Stomach (tissue), 4 donors: ENCODE data around the gene PLA2G15.

Source experiments
- CTCF ChIP-seq, 7 experiments: fragments of 450-650 bp in 4 of 7; fragments of 200-600 bp in 3 of 7; sonication (generic) in 3 of 7; IDR thresholded peaks; one replicate each; pipeline ENCODE4 v1.5.1; 2016 to 2019; ENCODE audit warnings: antibody characterized with exemption in 7 of 7, control low read depth in 2 of 7, mild to moderate bottlenecking in 1 of 7
- EP300 ChIP-seq: sonication (generic); formaldehyde crosslinking; IDR thresholded peaks from one replicate; pipeline ENCODE4 v1.6.1; 2017; ENCODE audit warnings: antibody characterized with exemption

DNA sequence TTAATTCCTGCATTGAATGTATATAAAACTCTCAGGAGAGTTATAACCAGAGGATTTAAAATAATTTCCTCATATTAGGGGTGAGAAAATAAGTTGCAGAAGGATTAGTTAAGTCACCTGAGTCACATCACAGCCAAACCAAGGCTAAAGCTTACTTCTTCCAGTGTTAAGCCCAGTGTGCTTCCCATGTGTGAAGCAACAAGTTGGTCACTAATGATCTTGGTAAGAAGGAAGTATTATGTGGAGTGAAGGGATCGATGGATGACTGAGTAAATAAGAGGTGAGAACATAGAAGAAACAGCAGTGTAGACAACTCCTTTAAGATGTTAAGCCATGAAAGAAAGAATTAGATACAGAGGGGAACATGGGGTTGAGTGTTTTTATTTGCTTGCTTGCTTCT, 29.9 kb upstream of the PLA2G15 start:
- TF ChIP-seq EP300, result no peak
- TF ChIP-seq CTCF (IDR thresholded peaks at IDR 0.05), result no peak
